Measurements from ENCODE around the gene HBE1.

Gene HBE1

DNA sequence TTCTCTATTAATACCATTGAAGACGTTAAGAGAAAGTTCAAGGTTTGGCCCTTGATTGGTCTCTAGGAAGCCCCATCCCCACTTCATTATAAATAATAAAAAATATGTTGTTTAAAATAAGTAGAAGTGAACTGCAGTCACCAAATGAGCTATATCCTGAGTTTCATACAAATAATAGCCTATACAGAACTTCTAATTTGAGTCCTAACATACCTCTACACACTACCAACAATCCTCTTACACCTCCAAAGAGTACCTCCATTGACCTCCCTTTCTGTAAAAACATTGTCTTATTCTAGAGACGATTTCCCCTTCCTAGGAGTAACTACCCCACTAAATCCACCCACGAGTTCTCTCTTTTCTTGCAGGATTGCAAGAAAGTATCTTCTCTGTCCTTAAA is 28.3 kb downstream of the HBE1 start:
- Mint-ChIP-seq H3K27ac (no peak overlapping the region), H3K4me1 (no peaks in the 10 kb centered on the region), H3K9me3 (no peaks in the 10 kb centered on the region), H3K4me3 (no peak overlapping the region), H3K27me3 (peaks cover 4% of the 10 kb centered on the region), H3K36me3 (no peaks in the 10 kb centered on the region)
- ATAC-seq (ENCODE audit: low read depth) (no peak), DNase-seq (ENCODE audit: low spot score in 2 of 2) (no peak)

DNA sequence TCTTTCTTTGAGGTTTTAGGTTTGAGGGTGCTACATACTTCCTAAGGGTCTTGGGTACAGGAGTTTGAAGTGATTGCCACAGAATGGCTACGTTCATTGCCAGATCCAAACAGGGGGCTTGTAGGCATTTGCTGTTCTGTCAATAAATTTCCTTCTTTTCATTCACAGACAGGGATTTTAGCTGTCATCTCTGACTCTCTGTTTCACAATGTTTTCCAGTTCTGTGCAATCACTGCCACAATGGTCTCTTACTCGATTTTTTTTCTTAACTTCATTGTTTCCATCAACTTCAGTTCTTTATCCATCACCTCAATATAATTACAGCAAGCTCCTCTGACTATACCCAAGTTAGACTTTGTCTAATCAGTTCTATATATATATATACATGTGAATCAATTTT is 29.3 kb downstream of the HBE1 start:
- no peaks in the 10 kb centered on the region for H3K9me3 Mint-ChIP-seq
- H3K4me3 Mint-ChIP-seq, result no peak overlapping the region
- ATAC-seq (ENCODE audit: low read depth) (no peak), DNase-seq (ENCODE audit: low spot score in 2 of 2) (no peak)
- no peaks in the 10 kb centered on the region for H3K4me1 Mint-ChIP-seq
- H3K27me3 Mint-ChIP-seq, result peaks cover 3% of the 10 kb centered on the region
- H3K27ac Mint-ChIP-seq, result no peak overlapping the region
- H3K36me3 Mint-ChIP-seq, result no peaks in the 10 kb centered on the region

DNA sequence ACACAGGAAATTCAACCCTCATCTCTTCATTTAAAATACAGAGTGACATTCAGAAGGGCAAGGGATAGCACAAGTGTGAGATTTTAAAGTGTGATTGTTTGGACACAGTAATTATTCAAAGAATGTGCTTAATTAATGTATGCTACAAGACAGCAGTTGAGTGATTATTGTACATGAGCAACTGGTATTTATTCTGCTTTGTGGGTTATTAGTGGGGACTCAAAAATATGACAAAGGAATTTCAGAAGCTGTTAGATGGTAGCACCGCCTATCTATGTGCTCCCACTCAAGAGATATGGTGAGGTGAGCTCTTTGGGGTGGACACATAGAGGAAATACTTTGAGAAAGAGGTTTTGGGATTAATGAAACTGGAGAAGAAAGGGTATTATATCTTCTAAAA is 29.7 kb downstream of the HBE1 start:
- Mint-ChIP-seq H3K27me3 (peaks cover 6% of the 10 kb centered on the region), H3K27ac (no peak overlapping the region), H3K9me3 (no peaks in the 10 kb centered on the region), H3K4me3 (no peak overlapping the region), H3K4me1 (no peaks in the 10 kb centered on the region), H3K36me3 (no peaks in the 10 kb centered on the region)
- ATAC-seq (ENCODE audit: low read depth) (no peak), DNase-seq (ENCODE audit: low spot score in 2 of 2) (no peak)

DNA sequence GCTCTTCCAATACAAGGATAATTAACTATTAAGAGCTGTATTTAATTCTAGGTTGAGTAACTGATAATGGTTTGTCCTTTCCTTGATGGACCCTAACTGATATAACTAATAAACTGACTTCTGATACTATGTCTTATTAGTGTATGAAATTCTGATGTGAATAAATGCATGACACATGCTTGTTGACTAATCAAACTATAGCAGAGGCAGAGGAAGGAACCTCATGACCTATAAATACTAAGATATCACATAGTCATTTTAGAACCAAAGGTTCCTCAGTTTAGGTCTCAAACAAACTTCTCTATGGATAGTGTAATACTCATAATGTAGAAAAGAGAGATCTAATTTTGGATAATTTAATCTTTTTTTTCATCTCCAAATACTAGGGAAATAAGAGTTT is 30.7 kb downstream of the HBE1 start:
- DNase-seq (ENCODE audit: low spot score in 2 of 2), result no peak
- H3K4me3 Mint-ChIP-seq, result no peak overlapping the region
- no peak overlapping the region for H3K27ac Mint-ChIP-seq
- H3K9me3 Mint-ChIP-seq, result no peaks in the 10 kb centered on the region
- H3K36me3 Mint-ChIP-seq, result no peaks in the 10 kb centered on the region
- H3K4me1 Mint-ChIP-seq, result peaks cover 5% of the 10 kb centered on the region
- peaks cover 8% of the 10 kb centered on the region for H3K27me3 Mint-ChIP-seq
- no peak for ATAC-seq (ENCODE audit: low read depth)

DNA sequence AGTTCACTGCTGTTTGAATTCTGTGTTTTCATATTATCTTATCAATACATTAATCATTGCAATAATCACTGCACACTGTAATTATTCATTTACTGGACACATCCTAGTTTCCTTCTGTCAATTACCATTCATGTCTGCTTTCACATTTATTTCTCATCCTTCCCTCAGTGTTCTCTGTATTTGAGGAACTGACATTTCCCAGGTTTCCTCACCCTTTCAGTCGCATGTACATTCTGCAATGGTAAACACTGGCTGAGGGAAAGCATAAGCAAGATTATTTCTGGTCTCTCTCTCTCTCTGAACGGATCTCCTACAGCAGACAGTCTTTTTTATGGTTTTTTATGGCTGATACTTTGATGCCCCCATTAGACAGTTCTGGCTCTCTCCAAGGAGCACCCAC is 31.3 kb downstream of the HBE1 start:
- peaks cover 8% of the 10 kb centered on the region for H3K27me3 Mint-ChIP-seq
- no peak overlapping the region for H3K4me3 Mint-ChIP-seq
- ATAC-seq (ENCODE audit: low read depth) (no peak), DNase-seq (ENCODE audit: low spot score in 2 of 2) (no peak)
- H3K27ac Mint-ChIP-seq, result no peak overlapping the region
- H3K36me3 Mint-ChIP-seq, result no peaks in the 10 kb centered on the region
- H3K9me3 Mint-ChIP-seq, result no peaks in the 10 kb centered on the region
- H3K4me1 Mint-ChIP-seq, result peaks cover 5% of the 10 kb centered on the region

DNA sequence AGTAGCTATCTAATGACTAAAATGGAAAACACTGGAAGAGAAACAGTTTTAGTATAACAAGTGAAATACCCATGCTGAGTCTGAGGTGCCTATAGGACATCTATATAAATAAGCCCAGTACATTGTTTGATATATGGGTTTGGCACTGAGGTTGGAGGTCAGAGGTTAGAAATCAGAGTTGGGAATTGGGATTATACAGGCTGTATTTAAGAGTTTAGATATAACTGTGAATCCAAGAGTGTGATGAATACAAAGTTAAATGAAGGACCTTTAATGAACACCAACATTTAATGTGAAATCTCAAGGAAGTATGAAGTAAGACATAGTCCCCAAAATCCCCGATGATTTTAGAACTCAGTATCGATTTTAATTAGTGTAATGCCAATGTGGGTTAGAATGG is 32.3 kb downstream of the HBE1 start:
- DNase-seq (ENCODE audit: low spot score in 2 of 2), result no peak
- H3K4me3 Mint-ChIP-seq, result no peak overlapping the region
- peaks cover 8% of the 10 kb centered on the region for H3K27me3 Mint-ChIP-seq
- ATAC-seq (ENCODE audit: low read depth), result no peak
- H3K9me3 Mint-ChIP-seq, result no peaks in the 10 kb centered on the region
- peaks cover 5% of the 10 kb centered on the region for H3K4me1 Mint-ChIP-seq
- H3K27ac Mint-ChIP-seq, result no peak overlapping the region
- H3K36me3 Mint-ChIP-seq, result no peaks in the 10 kb centered on the region

DNA sequence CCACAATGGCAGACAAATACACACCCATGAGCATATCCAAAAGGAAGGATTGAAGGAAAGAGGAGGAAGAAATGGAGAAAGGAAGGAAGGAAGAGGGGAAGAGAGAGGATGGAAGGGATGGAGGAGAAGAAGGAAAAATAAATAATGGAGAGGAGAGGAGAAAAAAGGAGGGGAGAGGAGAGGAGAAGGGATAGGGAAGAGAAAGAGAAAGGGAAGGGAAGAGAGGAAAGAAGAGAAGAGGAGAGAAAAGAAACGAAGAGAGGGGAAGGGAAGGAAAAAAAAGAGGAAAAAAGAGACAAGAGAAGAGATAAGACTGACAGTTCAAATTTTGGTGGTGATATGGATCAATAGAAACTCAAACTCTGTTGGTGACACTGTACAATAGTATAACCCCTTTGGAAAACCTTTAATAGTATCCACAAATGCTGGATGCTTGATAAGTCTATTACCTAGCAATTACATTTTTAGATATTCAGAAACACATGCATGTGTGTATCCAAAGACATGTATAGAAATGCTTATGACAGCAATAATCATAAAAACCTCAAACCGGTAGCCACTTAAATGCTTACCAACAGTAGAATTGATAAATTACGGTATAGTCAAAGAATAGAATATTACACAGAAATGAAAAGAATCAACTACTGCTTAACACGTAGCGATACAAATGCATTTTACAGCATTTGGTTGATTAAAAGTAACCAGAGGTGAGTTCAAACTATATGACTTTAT is 34.2 kb downstream of the HBE1 start:
- Mint-ChIP-seq H3K36me3 (no peaks in the 10 kb centered on the region), H3K9me3 (no peaks in the 10 kb centered on the region), H3K4me3 (no peak overlapping the region), H3K27ac (no peak overlapping the region), H3K27me3 (peaks cover 8% of the 10 kb centered on the region), H3K4me1 (peaks cover 5% of the 10 kb centered on the region)
- ATAC-seq (ENCODE audit: low read depth), result no peak
- DNase-seq (ENCODE audit: low spot score in 2 of 2), result no peak

DNA sequence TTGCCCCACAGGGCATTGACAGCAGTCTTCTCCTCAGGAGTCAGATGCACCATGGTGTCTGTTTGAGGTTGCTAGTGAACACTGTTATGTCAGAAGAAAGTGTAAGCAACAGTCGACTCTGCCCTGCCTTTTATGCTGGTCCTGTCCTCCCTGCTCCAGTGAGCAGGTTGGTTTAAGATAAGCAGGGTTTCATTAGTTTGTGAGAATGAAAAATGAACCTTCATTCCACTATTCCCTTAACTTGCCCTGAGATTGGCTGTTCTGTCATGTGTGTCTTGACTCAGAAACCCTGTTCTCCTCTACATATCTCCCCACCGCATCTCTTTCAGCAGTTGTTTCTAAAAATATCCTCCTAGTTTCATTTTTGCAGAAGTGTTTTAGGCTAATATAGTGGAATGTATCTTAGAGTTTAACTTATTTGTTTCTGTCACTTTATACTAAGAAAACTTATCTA is 35.3 kb downstream of the HBE1 start, which contains the start of gene HBD:
Gene HBD (minus strand): TSS at position 103 of the 454 bp plus-strand sequence. CDS start 50 bp downstream, at position 53.
- H3K27me3 Mint-ChIP-seq, result peaks cover 8% of the 10 kb centered on the region
- no peaks in the 10 kb centered on the region for H3K36me3 Mint-ChIP-seq
- no peak for ATAC-seq (ENCODE audit: low read depth)
- H3K4me3 Mint-ChIP-seq, result no peak within 1 kb of the TSS
- DNase-seq (ENCODE audit: low spot score in 2 of 2), result no peak
- H3K4me1 Mint-ChIP-seq, result peaks cover 5% of the 10 kb centered on the region
- no peak within 1 kb of the TSS for H3K27ac Mint-ChIP-seq
- no peaks in the 10 kb centered on the region for H3K9me3 Mint-ChIP-seq

DNA sequence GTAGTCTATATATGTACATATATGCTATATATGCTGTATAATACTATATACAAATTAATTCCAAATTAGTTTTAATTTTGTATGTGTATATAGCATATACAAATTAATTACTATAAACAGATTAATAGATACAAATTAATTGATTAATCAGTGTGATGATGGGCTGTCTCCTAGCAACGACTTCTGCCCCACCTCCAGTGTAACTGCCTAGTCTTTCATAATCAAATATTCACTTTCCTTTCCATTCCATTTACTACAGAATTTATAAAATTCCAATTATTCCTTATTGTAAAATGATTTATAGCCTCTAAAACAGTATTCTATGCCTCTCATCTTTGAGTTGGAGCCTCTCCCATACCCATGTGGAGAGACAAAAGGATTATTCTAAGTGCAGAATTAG is 36.4 kb downstream of the HBE1 start:
- H3K27ac Mint-ChIP-seq, result no peak overlapping the region
- no peak for ATAC-seq (ENCODE audit: low read depth)
- no peaks in the 10 kb centered on the region for H3K9me3 Mint-ChIP-seq

DNA sequence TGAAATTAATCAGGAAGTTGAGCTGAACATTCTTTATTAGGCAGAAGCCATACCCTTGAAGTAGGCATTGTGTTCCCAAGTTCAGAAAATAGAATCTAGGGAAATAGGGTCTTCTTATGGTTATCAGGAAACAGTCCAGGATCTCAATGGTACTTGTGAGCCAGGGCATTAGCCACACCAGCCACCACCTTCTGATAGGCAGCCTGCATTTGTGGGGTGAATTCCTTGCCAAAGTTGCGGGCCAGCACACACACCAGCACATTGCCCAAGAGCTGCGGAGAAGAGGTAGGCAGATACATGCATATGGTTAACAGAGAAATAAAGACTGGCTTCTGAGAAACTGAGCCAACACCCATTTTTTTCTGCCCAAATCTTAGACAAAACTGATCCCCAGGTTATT is 36.9 kb downstream of the HBE1 start:
- ATAC-seq (ENCODE audit: low read depth) (no peak), DNase-seq (ENCODE audit: low spot score in 2 of 2) (no peak)
- Mint-ChIP-seq H3K4me1 (peaks cover 5% of the 10 kb centered on the region), H3K4me3 (no peak overlapping the region), H3K36me3 (no peaks in the 10 kb centered on the region), H3K27ac (no peak overlapping the region), H3K9me3 (no peaks in the 10 kb centered on the region), H3K27me3 (peaks cover 8% of the 10 kb centered on the region)

More for the DNA sequence above, 36.4 kb downstream of the HBE1 start:
- DNase-seq (ENCODE audit: low spot score in 2 of 2), result no peak
- Mint-ChIP-seq H3K36me3 (no peaks in the 10 kb centered on the region), H3K4me3 (no peak overlapping the region), H3K27me3 (peaks cover 8% of the 10 kb centered on the region), H3K4me1 (peaks cover 5% of the 10 kb centered on the region)

DNA sequence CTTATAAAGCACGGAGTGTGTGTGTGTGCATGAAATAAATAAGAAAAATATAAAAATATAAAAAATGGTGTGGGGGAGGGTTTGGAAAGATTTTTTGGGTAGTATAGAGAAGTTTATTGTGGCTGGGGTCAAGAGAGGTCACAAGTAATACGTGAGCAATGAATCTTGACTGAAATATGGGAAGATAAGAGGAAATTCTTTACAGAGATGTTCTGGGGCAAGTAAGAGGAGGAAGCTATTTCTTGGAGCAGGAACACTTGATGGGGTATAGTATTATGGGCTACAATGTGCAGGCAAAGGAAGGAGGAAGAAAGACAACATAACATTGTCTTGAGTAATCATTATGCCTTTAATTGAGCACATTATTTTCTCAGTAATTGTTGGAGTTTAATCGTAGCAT is 37.6 kb downstream of the HBE1 start:
- Mint-ChIP-seq H3K9me3 (no peaks in the 10 kb centered on the region), H3K27ac (no peak overlapping the region), H3K4me1 (peaks cover 5% of the 10 kb centered on the region), H3K4me3 (no peak overlapping the region), H3K27me3 (peaks cover 6% of the 10 kb centered on the region), H3K36me3 (no peaks in the 10 kb centered on the region)
- ATAC-seq (ENCODE audit: low read depth) (no peak), DNase-seq (ENCODE audit: low spot score in 2 of 2) (no peak)

DNA sequence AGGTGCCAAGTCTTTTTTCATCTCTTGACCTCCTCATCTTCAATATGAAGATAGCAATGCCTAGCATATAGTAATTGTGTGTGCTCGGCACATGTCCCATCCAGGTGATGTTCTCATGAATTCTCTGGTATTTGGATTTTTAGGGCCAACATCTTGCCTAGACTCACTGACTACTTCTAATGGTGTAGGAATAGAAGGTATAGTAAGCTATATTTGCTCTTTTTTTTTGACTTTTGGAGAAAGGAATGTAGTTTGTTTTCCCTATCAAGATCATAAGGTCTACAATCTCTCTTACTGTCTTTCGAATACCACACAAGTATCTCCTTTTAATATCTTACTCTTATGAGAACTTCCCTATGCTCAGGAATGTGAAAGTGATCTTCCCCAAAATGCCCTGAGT is 38.6 kb downstream of the HBE1 start:
- peaks cover 6% of the 10 kb centered on the region for H3K27me3 Mint-ChIP-seq
- H3K27ac Mint-ChIP-seq, result no peak overlapping the region
- H3K36me3 Mint-ChIP-seq, result no peaks in the 10 kb centered on the region
- ATAC-seq (ENCODE audit: low read depth) (no peak), DNase-seq (ENCODE audit: low spot score in 2 of 2) (no peak)
- peaks cover 5% of the 10 kb centered on the region for H3K4me1 Mint-ChIP-seq
- H3K4me3 Mint-ChIP-seq, result no peak overlapping the region
- H3K9me3 Mint-ChIP-seq, result no peaks in the 10 kb centered on the region

DNA sequence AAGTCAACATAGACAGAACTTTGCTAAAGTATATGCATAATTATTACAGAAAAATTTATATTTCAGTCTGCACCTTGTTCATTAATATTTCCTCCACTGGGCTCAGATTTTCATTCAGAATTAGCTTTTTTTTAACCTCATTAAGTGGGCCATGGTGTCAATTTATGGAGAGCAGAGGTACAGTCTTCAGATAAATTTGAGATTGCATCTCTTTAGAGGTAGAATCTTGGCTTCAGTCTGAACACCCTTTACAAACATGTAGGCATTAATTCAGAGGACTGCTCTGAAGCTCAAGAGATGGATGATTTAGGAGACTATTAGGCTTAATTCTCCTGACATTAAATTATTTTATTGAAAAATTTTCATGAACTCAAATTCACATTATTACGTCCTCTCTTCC is 39.5 kb downstream of the HBE1 start:
- Mint-ChIP-seq H3K4me3 (no peak overlapping the region), H3K27me3 (peaks cover 4% of the 10 kb centered on the region), H3K9me3 (no peaks in the 10 kb centered on the region), H3K36me3 (no peaks in the 10 kb centered on the region), H3K4me1 (peaks cover 5% of the 10 kb centered on the region), H3K27ac (no peak overlapping the region)
- no peak for DNase-seq (ENCODE audit: low spot score in 2 of 2)
- ATAC-seq (ENCODE audit: low read depth), result no peak

DNA sequence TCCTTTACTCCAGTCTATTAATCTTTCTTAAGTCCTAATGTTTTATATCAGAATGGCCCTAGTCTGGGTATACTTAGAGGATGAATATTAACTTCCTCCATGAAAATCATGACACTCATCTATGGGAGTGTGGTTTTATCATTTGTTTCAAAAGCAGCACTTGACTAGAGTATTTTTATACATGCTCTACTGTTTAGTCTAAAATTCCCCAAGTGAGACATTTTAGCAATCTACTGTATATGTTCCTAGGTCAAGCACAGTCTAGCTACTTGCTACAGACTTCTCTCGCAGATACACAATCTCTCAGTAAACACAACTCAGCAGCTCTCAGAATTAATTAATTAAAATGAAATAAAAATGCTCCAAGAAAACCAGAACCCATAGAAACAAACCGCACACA is 39.9 kb downstream of the HBE1 start:
- peaks cover 4% of the 10 kb centered on the region for H3K27me3 Mint-ChIP-seq
- H3K36me3 Mint-ChIP-seq, result no peaks in the 10 kb centered on the region
- H3K27ac Mint-ChIP-seq, result no peak overlapping the region
- DNase-seq (ENCODE audit: low spot score in 2 of 2) (no peak), ATAC-seq (ENCODE audit: low read depth) (no peak)
- peaks cover 5% of the 10 kb centered on the region for H3K4me1 Mint-ChIP-seq
- no peak overlapping the region for H3K4me3 Mint-ChIP-seq
- H3K9me3 Mint-ChIP-seq, result no peaks in the 10 kb centered on the region

DNA sequence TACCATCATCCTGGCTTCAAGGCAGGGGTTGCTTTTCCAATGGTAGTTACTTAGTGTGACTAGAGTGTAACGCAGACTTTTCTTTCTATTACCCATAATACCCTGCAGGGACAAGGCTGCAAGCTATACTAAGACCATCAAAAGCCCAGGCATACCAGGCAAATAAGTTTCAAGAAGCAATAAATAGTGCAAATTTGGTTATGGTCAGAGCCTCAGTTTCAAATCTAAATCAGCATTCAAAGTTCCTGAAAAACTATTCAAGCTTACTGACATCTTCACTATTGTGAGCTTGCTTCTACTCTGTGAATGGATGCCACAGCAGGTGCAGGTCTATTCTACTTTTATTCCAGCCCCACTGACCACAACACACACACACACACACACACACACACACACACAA is 40.4 kb downstream of the HBE1 start:
- DNase-seq (ENCODE audit: low spot score in 2 of 2), result no peak
- Mint-ChIP-seq H3K4me3 (no peak overlapping the region), H3K36me3 (no peaks in the 10 kb centered on the region), H3K27ac (no peak overlapping the region), H3K27me3 (peaks cover 5% of the 10 kb centered on the region), H3K4me1 (peaks cover 2% of the 10 kb centered on the region), H3K9me3 (no peaks in the 10 kb centered on the region)
- ATAC-seq (ENCODE audit: low read depth), result no peak

All from memory B cell (primary cell).